ENCODE results near the gene P4HB. TPM values are rescaled to one million over a fixed set of nuclear protein-coding genes. Genes with fewer than 3 reads are reported as not detected.

Gene P4HB
- total and polyA plus RNA-seq, 2 donors (not counting 1 experiment from before 2014, with no cell fraction given) = 109 to 1,034 TPM

GRCh38 chr17:81871387-81872230, 11.3 kb upstream of the P4HB start:
- Histone ChIP-seq H3K9me3 (ENCODE audit: control insufficient read depth, insufficient read depth, low read depth, low read length) (no peaks in the 10 kb centered on the region), H3K4me1 (ENCODE audit: control insufficient read depth, extremely low read depth, insufficient read depth, low read length) (peaks cover 18% of the 10 kb centered on the region), H3K79me2 (ENCODE audit: control insufficient read depth, insufficient read depth, low read length) (peaks cover 26% of the 10 kb centered on the region), H3K27ac (ENCODE audit: insufficient read depth, low read length) (peak overlapping the region; percentile 99), H2AFZ (ENCODE audit: low read length) (peak overlapping the region; percentile 69), H3K4me2 (ENCODE audit: extremely low read depth, insufficient read depth, low read length) (peak overlapping the region; percentile 97), H3K36me3 (ENCODE audit: control insufficient read depth, insufficient read depth, low read length) (peaks cover 13% of the 10 kb centered on the region), H4K20me1 (ENCODE audit: control insufficient read depth, extremely low read depth, insufficient read depth, low read length) (no peaks in the 10 kb centered on the region), H3K4me3 (replicated peaks in 1 of 4; ENCODE audit: control extremely low read depth in 1 of 4, insufficient read depth in 1 of 4, low read depth in 3 of 4, low read length in 4 of 4) (peak overlapping the region; percentile 55 to 89 (median 73)), H3K9ac (ENCODE audit: insufficient read depth, low read length) (peak overlapping the region; percentile 97), H3K27me3 (ENCODE audit: control insufficient read depth, insufficient read depth, low read length) (no peaks in the 10 kb centered on the region)
- DNase-seq (ENCODE audit: low read depth in 2 of 2) = peak; percentile 78 to 89
- no peak for TF ChIP-seq EZH2 (IDR thresholded peaks at IDR 0.05; ENCODE audit: low read length, missing control alignments)
- TF ChIP-seq, protein P1, sequence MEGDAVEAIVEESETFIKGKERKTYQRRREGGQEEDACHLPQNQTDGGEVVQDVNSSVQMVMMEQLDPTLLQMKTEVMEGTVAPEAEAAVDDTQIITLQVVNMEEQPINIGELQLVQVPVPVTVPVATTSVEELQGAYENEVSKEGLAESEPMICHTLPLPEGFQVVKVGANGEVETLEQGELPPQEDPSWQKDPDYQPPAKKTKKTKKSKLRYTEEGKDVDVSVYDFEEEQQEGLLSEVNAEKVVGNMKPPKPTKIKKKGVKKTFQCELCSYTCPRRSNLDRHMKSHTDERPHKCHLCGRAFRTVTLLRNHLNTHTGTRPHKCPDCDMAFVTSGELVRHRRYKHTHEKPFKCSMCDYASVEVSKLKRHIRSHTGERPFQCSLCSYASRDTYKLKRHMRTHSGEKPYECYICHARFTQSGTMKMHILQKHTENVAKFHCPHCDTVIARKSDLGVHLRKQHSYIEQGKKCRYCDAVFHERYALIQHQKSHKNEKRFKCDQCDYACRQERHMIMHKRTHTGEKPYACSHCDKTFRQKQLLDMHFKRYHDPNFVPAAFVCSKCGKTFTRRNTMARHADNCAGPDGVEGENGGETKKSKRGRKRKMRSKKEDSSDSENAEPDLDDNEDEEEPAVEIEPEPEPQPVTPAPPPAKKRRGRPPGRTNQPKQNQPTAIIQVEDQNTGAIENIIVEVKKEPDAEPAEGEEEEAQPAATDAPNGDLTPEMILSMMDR (conservative IDR thresholded peaks at IDR 0.05 in 1 of 2, IDR thresholded peaks at IDR 0.05 in 1 of 2; ENCODE audit: low read depth in 1 of 2, low read length in 2 of 2) = peak in 1 of 2 donors; percentile 27

DNA sequence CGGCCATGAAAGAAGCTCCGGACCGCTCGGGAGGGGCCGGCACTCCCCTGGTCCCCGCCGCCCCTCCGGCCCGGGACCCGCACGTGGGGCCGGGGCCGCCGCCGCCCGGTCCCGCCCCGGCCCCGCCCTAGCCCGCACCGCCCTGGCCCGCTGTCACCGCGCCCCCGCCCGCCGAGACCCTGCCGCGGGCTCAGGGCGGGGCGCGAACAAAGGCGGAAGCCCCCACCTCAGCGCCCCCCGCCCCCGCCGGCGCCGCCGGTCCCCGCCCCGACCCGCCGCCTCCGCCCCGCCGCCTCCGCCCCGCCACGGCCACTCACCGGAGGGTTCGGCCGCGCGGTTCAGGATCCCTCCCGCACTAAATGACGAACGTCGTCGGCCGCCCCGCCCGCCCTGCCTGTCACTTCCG, 10.6 kb upstream of the P4HB start, which contains the start of gene ARHGDIA:
TSS of gene ARHGDIA (minus strand) at position 357 of the 406 bp plus-strand sequence. CDS start 1,407 bp downstream, outside the sequence.
- Histone ChIP-seq H3K4me3 (replicated peaks in 1 of 4; ENCODE audit: control extremely low read depth in 1 of 4, insufficient read depth in 1 of 4, low read depth in 3 of 4, low read length in 4 of 4) (peak within 1 kb of the TSS; percentile 61 to 89 (median 87)), H4K20me1 (ENCODE audit: control insufficient read depth, extremely low read depth, insufficient read depth, low read length) (no peaks in the 10 kb centered on the region), H3K36me3 (ENCODE audit: control insufficient read depth, insufficient read depth, low read length) (peaks cover 14% of the 10 kb centered on the region), H3K27ac (ENCODE audit: insufficient read depth, low read length) (peak within 1 kb of the TSS; percentile 99), H3K79me2 (ENCODE audit: control insufficient read depth, insufficient read depth, low read length) (peaks cover 26% of the 10 kb centered on the region), H3K9ac (ENCODE audit: insufficient read depth, low read length) (peak within 1 kb of the TSS; percentile 97), H3K27me3 (ENCODE audit: control insufficient read depth, insufficient read depth, low read length) (no peaks in the 10 kb centered on the region), H2AFZ (ENCODE audit: low read length) (peak within 1 kb of the TSS; percentile 69), H3K4me1 (ENCODE audit: control insufficient read depth, extremely low read depth, insufficient read depth, low read length) (peaks cover 18% of the 10 kb centered on the region), H3K4me2 (ENCODE audit: extremely low read depth, insufficient read depth, low read length) (peak within 1 kb of the TSS; percentile 97), H3K9me3 (ENCODE audit: control insufficient read depth, insufficient read depth, low read depth, low read length) (no peaks in the 10 kb centered on the region)
- no peak for DNase-seq (ENCODE audit: low read depth in 2 of 2)
- TF ChIP-seq EZH2 (IDR thresholded peaks at IDR 0.05; ENCODE audit: low read length, missing control alignments) = no peak
- TF ChIP-seq, protein P1 (conservative IDR thresholded peaks at IDR 0.05 in 1 of 2, IDR thresholded peaks at IDR 0.05 in 1 of 2; ENCODE audit: low read depth in 1 of 2, low read length in 2 of 2) = no peak

- Histone ChIP-seq H3K27me3 (ENCODE audit: control insufficient read depth, insufficient read depth, low read length) (no peaks in the 10 kb centered on the region), H3K27ac (ENCODE audit: insufficient read depth, low read length) (peak overlapping the region; percentile 97), H3K4me1 (ENCODE audit: control insufficient read depth, extremely low read depth, insufficient read depth, low read length) (peaks cover 20% of the 10 kb centered on the region), H3K4me2 (ENCODE audit: extremely low read depth, insufficient read depth, low read length) (peak overlapping the region; percentile 97), H3K4me3 (replicated peaks in 1 of 4; ENCODE audit: control extremely low read depth in 1 of 4, insufficient read depth in 1 of 4, low read depth in 3 of 4, low read length in 4 of 4) (peak overlapping the region; percentile 61 to 89 (median 87)), H3K9me3 (ENCODE audit: control insufficient read depth, insufficient read depth, low read depth, low read length) (no peaks in the 10 kb centered on the region), H4K20me1 (ENCODE audit: control insufficient read depth, extremely low read depth, insufficient read depth, low read length) (no peaks in the 10 kb centered on the region), H3K79me2 (ENCODE audit: control insufficient read depth, insufficient read depth, low read length) (peaks cover 26% of the 10 kb centered on the region), H3K36me3 (ENCODE audit: control insufficient read depth, insufficient read depth, low read length) (peaks cover 20% of the 10 kb centered on the region), H3K9ac (ENCODE audit: insufficient read depth, low read length) (peak overlapping the region; percentile 97), H2AFZ (ENCODE audit: low read length) (no peak overlapping the region)
- TF ChIP-seq, protein P1 (conservative IDR thresholded peaks at IDR 0.05 in 1 of 2, IDR thresholded peaks at IDR 0.05 in 1 of 2; ENCODE audit: low read depth in 1 of 2, low read length in 2 of 2) = no peak
- no peak for TF ChIP-seq EZH2 (IDR thresholded peaks at IDR 0.05; ENCODE audit: low read length, missing control alignments)
- peak; percentile 46 to 66 for DNase-seq (ENCODE audit: low read depth in 2 of 2)
Measured at GRCh38 chr17:81870131-81870980, 10.0 kb upstream of the P4HB start.
